A172 (cell line): Measurements from ENCODE around the gene FCER1G. TPM values are rescaled to one million over a fixed set of nuclear protein-coding genes. Genes with fewer than 3 reads are reported as not detected.
A peak's percentile ranks its signal among the peaks of the same experiment; 100 is the strongest.

Experiments used
- DNase-seq: peaks from one replicate; pipeline ENCODE4 v3.0.0-alpha.2; 2015; ENCODE audit warnings: low spot score
- total RNA-seq: library from RNA; depleted of rRNA; stranded (reverse); fragments of >200 nt; shearing (Covaris generic); gene quantifications from 2 replicates; pipeline ENCODE4 v1.2.3, GENCODE V29; 2014; rRNA removed

Gene FCER1G
- total RNA-seq, 1 experiment from 2014 or later: not detected

DNA sequence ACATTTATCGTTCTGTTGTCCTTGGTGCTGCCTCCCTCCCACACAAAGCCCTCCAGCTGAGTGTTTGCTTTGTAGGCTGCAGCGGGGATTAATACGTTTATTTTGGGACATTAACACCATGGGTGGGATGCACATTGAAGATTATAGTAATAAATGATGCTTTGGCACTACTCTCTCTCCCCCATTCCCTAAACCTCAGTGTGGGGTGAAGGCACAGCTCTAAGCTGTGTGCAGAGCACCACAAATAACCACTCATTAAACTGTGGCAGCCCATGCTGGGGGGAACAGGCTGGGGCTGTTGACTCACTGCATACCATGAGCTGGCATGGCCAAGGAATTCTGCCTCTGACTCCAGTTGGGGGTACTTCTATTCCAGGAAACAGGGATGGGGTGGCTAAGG lies 51.1 kb downstream of the FCER1G start:
- DNase-seq: peak; percentile 59

DNA sequence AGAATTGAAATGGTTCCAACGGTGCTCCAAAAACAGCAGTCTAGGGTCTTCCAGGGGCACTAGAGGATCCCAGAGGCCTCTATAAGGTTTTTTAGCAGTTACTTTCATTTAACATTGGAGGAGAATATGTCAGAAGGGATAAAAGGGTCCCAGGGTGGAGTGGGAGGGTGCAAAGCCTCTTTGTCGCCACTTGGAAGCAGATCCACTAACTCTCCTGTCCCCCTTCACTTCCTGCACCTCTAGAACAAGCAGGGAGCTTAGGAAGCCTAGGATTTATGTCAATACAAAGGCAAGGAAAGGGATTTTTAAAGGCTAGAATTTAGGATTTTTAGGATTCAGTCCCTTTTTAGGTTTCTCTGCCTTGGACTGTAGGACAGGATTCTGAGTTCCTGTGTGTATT lies 51.7 kb downstream of the FCER1G start:
- DNase-seq: no peak

GRCh38 chr1:161267321-161267720 lies 52.2 kb downstream of the FCER1G start:
- no peak for DNase-seq

Other genes starting within 250 kb of the FCER1G start
- gene F11R, start 194.1 kb upstream of the FCER1G start, total RNA-seq: 7.3 and 9.2 TPM in 2 replicates
- gene TSTD1, start 176.3 kb upstream of the FCER1G start, total RNA-seq: not detected in 2 replicates
- gene USF1, start 169.3 kb upstream of the FCER1G start, total RNA-seq: 79.9 and 107 TPM in 2 replicates
- gene ARHGAP30, start 145.4 kb upstream of the FCER1G start, total RNA-seq: 0.07 and 0.38 TPM in 2 replicates
- gene NECTIN4, start 125.7 kb upstream of the FCER1G start, total RNA-seq: 1.6 and 2.2 TPM in 2 replicates
- gene KLHDC9, start 116.9 kb upstream of the FCER1G start, total RNA-seq: 3.8 and 4.0 TPM in 2 replicates
- 197 and 218 TPM in 2 replicates for gene PFDN2, start 97.3 kb upstream of the FCER1G start, total RNA-seq
- 26.8 and 27.8 TPM in 2 replicates for gene NIT1, start 97.2 kb upstream of the FCER1G start, total RNA-seq
- gene DEDD, start 82.6 kb upstream of the FCER1G start, total RNA-seq: 37.8 and 40.1 TPM in 2 replicates
- 95.7 and 128 TPM in 2 replicates for gene UFC1, start 61.3 kb upstream of the FCER1G start, total RNA-seq
- 5.2 and 5.7 TPM in 2 replicates for gene USP21, start 55.8 kb upstream of the FCER1G start, total RNA-seq
- 37.1 and 39.9 TPM in 2 replicates for gene PPOX, start 48.9 kb upstream of the FCER1G start, total RNA-seq
- gene B4GALT3, start 37.8 kb upstream of the FCER1G start, total RNA-seq: 59.5 and 61.1 TPM in 2 replicates
- gene ADAMTS4, start 16.2 kb upstream of the FCER1G start, total RNA-seq: not detected in 2 replicates
- 179 and 197 TPM in 2 replicates for gene NDUFS2, start 12.9 kb upstream of the FCER1G start, total RNA-seq
- not detected in 2 replicates for gene APOA2, start 8.3 kb downstream of the FCER1G start, total RNA-seq
- gene TOMM40L, start 10.8 kb downstream of the FCER1G start, total RNA-seq: 16.1 and 16.8 TPM in 2 replicates
- gene NR1I3, start 22.9 kb downstream of the FCER1G start, total RNA-seq: 0.50 TPM in 1 of 2 replicates, not detected in the other
- gene PCP4L1, start 43.5 kb downstream of the FCER1G start, total RNA-seq: not detected in 2 replicates
- gene MPZ, start 94.7 kb downstream of the FCER1G start, total RNA-seq: 0.21 and 4.8 TPM in 2 replicates
- 32.8 and 48.8 TPM in 2 replicates for gene SDHC, start 99.1 kb downstream of the FCER1G start, total RNA-seq
- gene CFAP126, start 152.6 kb downstream of the FCER1G start, total RNA-seq: not detected in 2 replicates